GM21737 (cell line): ENCODE results near the gene OR4N5.
"Not testable (repeated sequence)": the region's sequence is repeated elsewhere in the genome, so short reads cannot be mapped to it uniquely, and the experiment has no call there.

Source experiments
- ATAC-seq: cut with Tn5 transposase; IDR thresholded peaks from one replicate; pipeline ENCODE4 v1.9.1; 2021; ENCODE audit warnings: mild to moderate bottlenecking, moderate library complexity; ENCODE audit not compliant: unreplicated experiment

OR4N5 gene

GRCh38 chr14:20138520-20138919 is at the start of gene OR4N5:
OR4N5 (plus strand) TSS chr14:20138820; CDS start chr14:20143736, 4,916 bp downstream.
- no peak for ATAC-seq

GRCh38 chr14:20092050-20092449 is 46.6 kb upstream of the OR4N5 start:
- ATAC-seq = no peak

GRCh38 chr14:20093442-20093841 is 45.2 kb upstream of the OR4N5 start:
- no peak for ATAC-seq

- ATAC-seq = not testable (repeated sequence)
These were observed 39.5 kb upstream of the OR4N5 start for GRCh38 chr14:20098926-20099770.

GRCh38 chr14:20110438-20110837 is 28.2 kb upstream of the OR4N5 start, which contains the start of gene OR4K17:
OR4K17 (plus strand) TSS chr14:20110739; CDS start chr14:20117500, 6,761 bp downstream.
- ATAC-seq = no peak

GRCh38 chr14:20112321-20112720 is 26.3 kb upstream of the OR4N5 start:
- ATAC-seq = no peak

- no peak for ATAC-seq
These were observed 21.9 kb upstream of the OR4N5 start for GRCh38 chr14:20116748-20117147.

GRCh38 chr14:20118795-20119194 is 19.8 kb upstream of the OR4N5 start:
- ATAC-seq = no peak

- no peak for ATAC-seq
These were observed 5.3 kb downstream of the OR4N5 start for GRCh38 chr14:20143911-20144310.

- no peak for ATAC-seq
These were observed 6.2 kb downstream of the OR4N5 start for GRCh38 chr14:20144820-20145219.

GRCh38 chr14:20164462-20164861 is 25.8 kb downstream of the OR4N5 start:
- no peak for ATAC-seq

- ATAC-seq = no peak
These were observed 28.5 kb downstream of the OR4N5 start for GRCh38 chr14:20167091-20167490.

- ATAC-seq = not testable (repeated sequence)
These were observed 31.2 kb downstream of the OR4N5 start for GRCh38 chr14:20169852-20170251.

- not testable (repeated sequence) for ATAC-seq
These were observed 35.6 kb downstream of the OR4N5 start for GRCh38 chr14:20174205-20174604.

GRCh38 chr14:20176330-20176729 is 37.7 kb downstream of the OR4N5 start:
- ATAC-seq = no peak

GRCh38 chr14:20177433-20177974 is 38.9 kb downstream of the OR4N5 start:
- ATAC-seq = no peak

- ATAC-seq = no peak
These were observed 40.6 kb downstream of the OR4N5 start for GRCh38 chr14:20179218-20179617.

GRCh38 chr14:20179880-20180279 is 41.3 kb downstream of the OR4N5 start:
- no peak for ATAC-seq

GRCh38 chr14:20180486-20180885 is 41.9 kb downstream of the OR4N5 start:
- ATAC-seq = no peak

- no peak for ATAC-seq
These were observed 45.6 kb downstream of the OR4N5 start for GRCh38 chr14:20184181-20184580.

- ATAC-seq = no peak
These were observed 52.0 kb downstream of the OR4N5 start, which contains the start of gene OR11G2 for GRCh38 chr14:20190596-20190995. OR11G2 (plus strand) TSS chr14:20190896; CDS start chr14:20197438, 6,542 bp downstream.

GRCh38 chr14:20191396-20191795 is 52.8 kb downstream of the OR4N5 start:
- no peak for ATAC-seq
